ENCODE data around the gene DHX58.

Gene DHX58

DNA sequence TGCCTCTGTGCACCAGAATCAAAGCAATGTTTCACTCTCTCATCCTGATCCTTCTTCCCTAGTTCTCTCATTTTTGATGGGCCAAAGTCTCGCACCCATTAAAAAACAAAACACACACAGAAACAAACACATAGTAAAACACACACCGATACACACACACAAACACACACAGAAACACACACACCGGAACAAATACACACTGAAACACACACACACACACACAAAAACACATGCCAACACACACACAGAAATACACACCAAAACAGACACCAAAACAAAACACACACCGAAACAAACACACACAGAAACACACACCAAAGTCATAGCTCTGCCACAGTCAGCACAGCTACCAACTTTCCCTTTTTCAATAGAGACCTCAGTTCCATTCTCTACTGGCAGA, 18.7 kb upstream of the DHX58 start:
- in situ Hi-C loops (cut with MboI; ENCODE audit: low pct_unique_long_range_greater_than_20kb, low sequenced_read_pairs) = no loop called here
- no peak for DNase-seq

GRCh38 chr17:42130310-42130936, 17.9 kb upstream of the DHX58 start:
- in situ Hi-C loops (cut with MboI; ENCODE audit: low pct_unique_long_range_greater_than_20kb, low sequenced_read_pairs) = no loop called here
- DNase-seq = no peak

DNA sequence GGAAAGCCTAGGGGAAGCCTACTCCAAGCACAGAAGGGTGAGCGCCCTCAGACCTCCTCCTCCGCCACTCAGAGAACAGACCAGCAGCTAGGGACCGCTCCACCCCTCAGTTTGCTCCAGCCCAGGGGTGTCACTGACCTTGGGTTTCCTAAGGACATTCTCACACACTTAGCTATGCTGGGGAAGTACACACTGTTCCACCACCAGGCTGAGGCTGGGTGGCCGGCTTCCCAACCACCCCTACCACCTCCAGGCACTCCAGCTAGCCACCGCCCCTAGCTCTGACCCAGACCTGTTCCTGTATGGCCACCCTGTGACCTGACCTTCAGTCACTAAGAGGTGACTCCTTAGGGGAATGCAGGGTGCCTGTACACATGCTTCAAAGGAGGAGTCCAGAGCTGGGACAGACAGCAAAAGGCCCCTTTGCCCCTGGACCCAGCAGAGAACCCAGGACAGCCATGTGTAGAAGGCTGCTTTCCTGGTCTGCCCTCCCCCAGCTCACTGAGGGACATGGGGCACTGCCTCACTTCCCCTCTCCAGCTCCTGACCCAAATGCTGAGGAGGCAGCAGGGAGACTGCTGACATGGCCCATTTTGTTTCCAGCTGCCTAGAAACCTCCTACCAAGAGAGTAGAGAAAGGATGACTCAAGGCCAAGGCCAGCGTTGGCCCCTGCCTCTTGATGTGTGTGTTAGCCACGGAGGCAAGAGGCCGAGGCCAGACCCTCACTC, 16.8 kb upstream of the DHX58 start:
- in situ Hi-C loops (cut with MboI; ENCODE audit: low pct_unique_long_range_greater_than_20kb, low sequenced_read_pairs) = no loop called here
- DNase-seq = no peak

- in situ Hi-C loops (cut with MboI; ENCODE audit: low pct_unique_long_range_greater_than_20kb, low sequenced_read_pairs) = no loop called here
- no peak for DNase-seq
These were observed 14.9 kb upstream of the DHX58 start for GRCh38 chr17:42127414-42127813.

DNA sequence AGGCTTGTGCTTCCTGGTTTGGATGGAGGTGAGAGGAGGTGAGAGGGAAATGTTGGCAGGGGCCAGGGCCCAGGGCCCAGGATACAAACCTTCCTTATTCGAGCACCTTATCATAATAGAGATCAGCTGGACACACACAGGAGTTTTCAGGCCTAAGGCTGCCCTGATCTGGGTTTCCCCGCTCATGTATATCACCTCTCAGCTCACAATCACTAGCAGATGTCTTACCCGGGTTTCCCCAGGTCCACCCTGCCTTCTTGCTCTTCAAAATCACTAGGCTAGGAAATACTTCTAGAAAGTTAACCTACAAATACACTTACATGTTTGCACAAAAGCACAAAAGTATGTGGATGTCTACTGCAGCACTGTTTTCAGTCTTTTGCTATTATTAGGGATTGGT, 14.3 kb upstream of the DHX58 start:
- in situ Hi-C loops (cut with MboI; ENCODE audit: low pct_unique_long_range_greater_than_20kb, low sequenced_read_pairs) = no loop called here
- no peak for DNase-seq

GRCh38 chr17:42125565-42125964, 13.1 kb upstream of the DHX58 start:
- no peak for DNase-seq
- in situ Hi-C loops (cut with MboI; ENCODE audit: low pct_unique_long_range_greater_than_20kb, low sequenced_read_pairs) = no loop called here

- DNase-seq = no peak
- in situ Hi-C loops (cut with MboI; ENCODE audit: low pct_unique_long_range_greater_than_20kb, low sequenced_read_pairs) = no loop called here
These were observed 11.7 kb upstream of the DHX58 start for GRCh38 chr17:42124256-42124655.

DNA sequence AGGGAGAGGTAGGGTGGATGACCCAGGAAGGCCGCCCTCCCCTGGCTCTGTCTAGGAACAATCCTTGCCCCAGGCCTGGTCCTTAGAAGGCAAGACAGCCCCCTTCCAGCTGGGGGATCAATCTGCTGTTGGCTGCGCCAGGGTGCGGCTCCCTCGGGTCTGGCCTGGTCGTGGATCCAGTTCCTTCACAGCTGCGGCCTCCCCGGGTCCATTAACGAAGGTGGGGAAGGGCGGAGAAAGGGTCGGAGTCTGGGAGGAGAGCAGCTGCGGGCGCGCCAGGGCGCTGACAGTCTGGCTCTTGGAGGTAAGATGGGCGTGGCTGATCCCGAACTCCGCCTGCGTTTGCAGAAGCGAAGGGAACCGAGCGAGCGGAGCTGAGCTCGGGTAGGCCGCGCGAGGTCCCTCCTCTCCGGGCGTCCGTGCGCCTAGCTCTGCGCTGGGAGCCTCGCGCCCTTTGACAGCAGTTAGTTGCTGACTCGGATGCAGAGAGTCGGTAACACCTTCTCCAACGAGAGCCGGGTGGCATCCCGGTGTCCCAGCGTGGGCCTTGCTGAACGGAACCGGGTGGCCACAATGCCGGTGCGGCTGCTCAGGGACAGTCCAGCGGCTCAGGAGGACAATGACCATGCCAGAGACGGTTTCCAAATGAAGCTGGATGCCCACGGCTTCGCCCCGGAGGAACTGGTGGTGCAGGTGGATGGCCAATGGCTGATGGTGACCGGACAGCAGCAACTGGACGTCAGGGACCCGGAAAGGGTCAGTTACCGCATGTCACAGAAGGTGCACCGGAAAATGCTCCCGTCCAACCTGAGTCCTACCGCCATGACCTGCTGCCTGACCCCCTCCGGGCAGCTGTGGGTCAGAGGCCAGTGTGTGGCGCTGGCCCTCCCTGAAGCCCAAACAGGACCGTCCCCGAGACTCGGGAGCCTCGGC, 10.1 kb upstream of the DHX58 start, which contains the start of gene HSPB9:
Gene HSPB9 (plus strand): TSS at position 434 of the 933 bp plus-strand sequence. CDS start 47 bp downstream, at position 481.
- DNase-seq = no peak
- in situ Hi-C loops (cut with MboI; ENCODE audit: low pct_unique_long_range_greater_than_20kb, low sequenced_read_pairs) = no loop called here

- DNase-seq = peak; percentile 82
- in situ Hi-C loops (cut with MboI; ENCODE audit: low pct_unique_long_range_greater_than_20kb, low sequenced_read_pairs) = no loop called here
These were observed 8.6 kb upstream of the DHX58 start, which contains the start of gene KAT2A for GRCh38 chr17:42120770-42121769. Gene KAT2A (minus strand): TSS chr17:42121367. CDS start chr17:42121304, 63 bp downstream.

GRCh38 chr17:42120161-42120769, 7.8 kb upstream of the DHX58 start:
- no peak for DNase-seq
- in situ Hi-C loops (cut with MboI; ENCODE audit: low pct_unique_long_range_greater_than_20kb, low sequenced_read_pairs) = no loop called here

DNA sequence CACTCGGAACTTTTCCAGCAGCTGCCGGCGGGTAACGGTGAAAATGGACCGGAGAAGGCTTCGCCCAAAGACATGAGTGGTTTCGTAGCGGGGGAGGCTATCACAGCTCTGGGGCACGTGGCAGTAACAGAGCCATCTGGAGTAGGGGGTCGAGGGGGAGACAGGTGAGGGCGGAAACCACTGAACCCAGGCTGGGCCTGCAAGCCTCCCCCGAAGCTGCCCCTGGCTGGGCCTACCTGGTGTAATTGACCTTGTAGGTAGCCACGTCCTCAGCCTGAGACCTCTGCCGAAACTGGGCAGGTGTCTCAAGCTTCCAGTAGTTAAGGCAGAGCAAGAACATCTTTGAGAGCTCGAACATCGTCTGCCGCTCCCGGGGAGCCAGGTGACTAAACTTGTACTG, 6.8 kb upstream of the DHX58 start:
- DNase-seq = no peak
- in situ Hi-C loops (cut with MboI; ENCODE audit: low pct_unique_long_range_greater_than_20kb, low sequenced_read_pairs) = loop anchor here (10.0 kb wide), 1 partner anchor 94 kb away; the partner anchor contains the start of gene NKIRAS2

GRCh38 chr17:42118545-42118944, 6.0 kb upstream of the DHX58 start:
- peak; percentile 61 for DNase-seq
- in situ Hi-C loops (cut with MboI; ENCODE audit: low pct_unique_long_range_greater_than_20kb, low sequenced_read_pairs) = loop anchor here (10.0 kb wide), 1 partner anchor 94 kb away; the partner anchor contains the start of gene NKIRAS2

DNA sequence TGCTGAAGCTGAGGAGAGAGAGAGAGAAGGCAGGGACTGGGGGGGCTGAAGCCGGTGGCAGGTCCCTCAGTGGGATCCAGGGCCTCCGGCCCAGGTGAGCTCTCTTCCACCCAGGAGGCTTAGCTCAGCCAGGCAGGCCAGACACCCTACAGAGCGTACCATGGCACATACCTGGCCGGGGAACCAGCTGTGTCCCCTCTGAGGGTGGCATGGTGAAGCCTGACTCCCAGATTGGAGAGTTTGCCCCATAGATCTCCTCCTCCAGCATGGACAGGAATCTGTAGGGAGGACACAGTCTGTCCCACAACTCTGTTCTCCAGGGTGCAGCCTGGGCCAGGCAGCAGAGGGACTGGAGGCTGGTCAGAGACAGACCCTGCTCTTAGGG, 5.6 kb upstream of the DHX58 start:
- DNase-seq = no peak
- in situ Hi-C loops (cut with MboI; ENCODE audit: low pct_unique_long_range_greater_than_20kb, low sequenced_read_pairs) = loop anchor here (10.0 kb wide), 1 partner anchor 93 kb away; the partner anchor contains the start of gene NKIRAS2

GRCh38 chr17:42117397-42118125, 5.0 kb upstream of the DHX58 start:
- in situ Hi-C loops (cut with MboI; ENCODE audit: low pct_unique_long_range_greater_than_20kb, low sequenced_read_pairs) = loop anchor here (10.0 kb wide), 1 partner anchor 93 kb away; the partner anchor contains the start of gene NKIRAS2
- no peak for DNase-seq

- DNase-seq = peak; percentile 82
- in situ Hi-C loops (cut with MboI; ENCODE audit: low pct_unique_long_range_greater_than_20kb, low sequenced_read_pairs) = loop anchor here (10.0 kb wide), 1 partner anchor 92 kb away; the partner anchor contains the start of gene NKIRAS2
These were observed 4.3 kb upstream of the DHX58 start for GRCh38 chr17:42116705-42117396.

GRCh38 chr17:42114118-42114517, 1.6 kb upstream of the DHX58 start:
- in situ Hi-C loops (cut with MboI; ENCODE audit: low pct_unique_long_range_greater_than_20kb, low sequenced_read_pairs) = loop anchor here (10.0 kb wide), 1 partner anchor 89 kb away; the partner anchor contains the start of gene NKIRAS2
- no peak for DNase-seq
